AG04450 (cell line): Measurements from ENCODE around the gene MT1F. TPM values are rescaled to one million over a fixed set of nuclear protein-coding genes. Genes with fewer than 3 reads are reported as not detected.
"Not testable (repeated sequence)": the region's sequence is repeated elsewhere in the genome, so short reads cannot be mapped to it uniquely, and the experiment has no call there.

Source experiments
- CTCF ChIA-PET: fragments of 300-600, 350-600 bp; formaldehyde crosslinking; extraction: SDS; loops from one replicate; lab custom pipeline; 2022; ENCODE audit warnings: antibody characterized with exemption, inconsistent platforms; lab: Charles Lee
- POLR2A ChIA-PET: fragments of 350-600 bp; formaldehyde crosslinking; extraction: SDS; loops from one replicate; lab custom pipeline; 2021; ENCODE audit warnings: antibody characterized with exemption, inconsistent platforms; lab: Yijun Ruan, JAX
- DNase-seq: peaks from one replicate; pipeline ENCODE4 v3.0.0-alpha.2; 2011; ENCODE audit warnings: low read depth, low spot score
- H3K27ac ChIP-seq: one replicate; pipeline ENCODE4 v1.5.1; 2012; ENCODE audit warnings: low read depth, low read length, control low read depth
- H3K27me3 ChIP-seq: one replicate; pipeline ENCODE4 v1.6.0; 2012; ENCODE audit warnings: low read length; ENCODE audit not compliant: control insufficient read depth, insufficient read depth
- H3K4me3 ChIP-seq: 2 replicates; pipeline ENCODE4 v1.5.1; 2011; ENCODE audit warnings: mild to moderate bottlenecking, low read depth, low read length, control low read depth
- H3K9me3 ChIP-seq: 2 replicates; pipeline ENCODE4 v1.5.1; 2012; ENCODE audit warnings: low read length; ENCODE audit not compliant: control insufficient read depth, insufficient read depth
- polyA plus RNA-seq: library from polyadenylated mRNA; depleted of rRNA; stranded (reverse); fragments of >200 nt; gene quantifications from 2 replicates; pipeline ENCODE4 v1.2.3, GENCODE V29; 2011
- TF ChIP-seq, protein P1 (sequence below): IDR thresholded peaks from 2 replicates; pipeline ENCODE4 v1.5.1; 2011; ENCODE audit warnings: low read depth, low read length, control low read depth, inconsistent platforms

MT1F gene
- polyA plus RNA-seq, 1 experiment = 0.35 TPM

DNA sequence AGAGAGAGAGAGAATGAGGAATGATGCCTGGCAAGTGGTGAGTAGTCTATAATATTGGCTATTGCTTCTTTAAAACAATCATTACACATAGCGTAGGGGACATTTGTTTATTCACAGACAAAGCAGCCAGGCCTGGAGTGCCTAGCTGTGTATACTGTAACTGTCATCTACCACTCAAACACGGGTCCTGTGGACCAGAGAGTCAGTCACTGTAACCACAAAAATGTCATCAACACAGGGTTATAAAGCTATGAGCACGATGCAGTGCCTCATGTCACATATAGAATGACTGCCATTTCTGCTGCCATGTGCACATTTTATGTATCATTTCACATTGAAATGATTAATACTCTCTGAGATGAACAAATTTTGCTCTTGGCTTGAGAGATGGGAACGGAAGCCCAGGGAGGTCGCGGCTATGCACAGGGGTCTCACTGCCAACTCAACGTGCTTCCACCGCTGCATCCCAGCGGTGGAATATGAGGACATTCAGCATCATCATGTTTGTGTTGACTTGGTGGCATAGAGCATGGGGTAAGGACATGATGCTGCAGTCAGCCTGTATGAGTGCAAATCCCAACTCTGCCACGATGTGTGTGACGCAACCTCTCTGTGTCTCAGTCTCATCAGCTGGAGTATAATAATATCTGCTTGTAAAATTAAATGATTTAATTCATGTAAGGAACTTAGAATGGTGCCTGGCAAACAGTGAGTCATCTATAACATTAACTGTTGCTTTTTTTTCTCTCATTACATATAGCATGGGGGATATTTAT, 15.2 kb downstream of the MT1F start:
- H3K9me3 ChIP-seq = no peaks in the 10 kb centered on the region; the same call in 1 of the 2 replicates
- TF ChIP-seq, protein P1, sequence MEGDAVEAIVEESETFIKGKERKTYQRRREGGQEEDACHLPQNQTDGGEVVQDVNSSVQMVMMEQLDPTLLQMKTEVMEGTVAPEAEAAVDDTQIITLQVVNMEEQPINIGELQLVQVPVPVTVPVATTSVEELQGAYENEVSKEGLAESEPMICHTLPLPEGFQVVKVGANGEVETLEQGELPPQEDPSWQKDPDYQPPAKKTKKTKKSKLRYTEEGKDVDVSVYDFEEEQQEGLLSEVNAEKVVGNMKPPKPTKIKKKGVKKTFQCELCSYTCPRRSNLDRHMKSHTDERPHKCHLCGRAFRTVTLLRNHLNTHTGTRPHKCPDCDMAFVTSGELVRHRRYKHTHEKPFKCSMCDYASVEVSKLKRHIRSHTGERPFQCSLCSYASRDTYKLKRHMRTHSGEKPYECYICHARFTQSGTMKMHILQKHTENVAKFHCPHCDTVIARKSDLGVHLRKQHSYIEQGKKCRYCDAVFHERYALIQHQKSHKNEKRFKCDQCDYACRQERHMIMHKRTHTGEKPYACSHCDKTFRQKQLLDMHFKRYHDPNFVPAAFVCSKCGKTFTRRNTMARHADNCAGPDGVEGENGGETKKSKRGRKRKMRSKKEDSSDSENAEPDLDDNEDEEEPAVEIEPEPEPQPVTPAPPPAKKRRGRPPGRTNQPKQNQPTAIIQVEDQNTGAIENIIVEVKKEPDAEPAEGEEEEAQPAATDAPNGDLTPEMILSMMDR = no peak
- no peak for DNase-seq
- peaks cover 51% of the 10 kb centered on the region for H3K27me3 ChIP-seq
- H3K27ac ChIP-seq = no peak overlapping the region
- H3K4me3 ChIP-seq = no peak overlapping the region
- POLR2A ChIA-PET = interaction anchor here (0.8 to 1.5 kb wide), 4 partner anchors 10 to 66 kb away, joined by 3 to 6 read pairs (median 5); partner anchors contain the start of genes MT1E and MT1X
- CTCF ChIA-PET = interaction anchor here (1.2 to 2.9 kb wide), 4 partner anchors 10 to 117 kb away, joined by 4 to 19 read pairs (median 4); partner anchors contain the start of gene MT1X

DNA sequence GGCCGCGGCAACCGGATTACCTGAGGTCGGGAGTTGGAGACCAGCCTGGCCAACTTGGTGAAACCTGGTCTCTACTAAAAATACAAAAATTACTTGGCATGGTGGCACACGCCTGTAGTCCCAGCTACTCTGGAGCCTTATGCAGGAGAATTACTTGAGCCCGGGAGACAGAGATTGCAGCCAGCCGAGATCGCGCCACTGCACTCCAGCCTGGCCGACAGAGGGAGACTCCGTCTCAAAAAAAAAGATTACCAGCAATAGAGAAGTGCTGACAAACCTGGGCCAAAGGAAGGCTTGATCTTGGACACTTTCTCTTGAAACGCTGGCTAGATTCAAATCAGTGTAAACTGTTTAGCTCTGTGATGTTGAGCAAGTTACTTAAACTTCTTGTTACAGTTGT, 16.2 kb downstream of the MT1F start:
- Histone ChIP-seq H3K27me3 (peaks cover 42% of the 10 kb centered on the region), H3K9me3 (no peaks in the 10 kb centered on the region), H3K4me3 (no peak overlapping the region), H3K27ac (no peak overlapping the region)
- no peak for DNase-seq
- TF ChIP-seq, protein P1 = peak; percentile 58
- CTCF ChIA-PET = interaction anchor here (0.5 to 2.9 kb wide), 8 partner anchors 9 to 129 kb away, joined by 4 to 19 read pairs (median 4); partner anchors contain the start of gene MT1X
- POLR2A ChIA-PET = interaction anchor here (0.6 to 0.8 kb wide), 2 partner anchors 48 to 209 kb away, joined by 3 read pairs; partner anchors contain the start of gene MT1E

DNA sequence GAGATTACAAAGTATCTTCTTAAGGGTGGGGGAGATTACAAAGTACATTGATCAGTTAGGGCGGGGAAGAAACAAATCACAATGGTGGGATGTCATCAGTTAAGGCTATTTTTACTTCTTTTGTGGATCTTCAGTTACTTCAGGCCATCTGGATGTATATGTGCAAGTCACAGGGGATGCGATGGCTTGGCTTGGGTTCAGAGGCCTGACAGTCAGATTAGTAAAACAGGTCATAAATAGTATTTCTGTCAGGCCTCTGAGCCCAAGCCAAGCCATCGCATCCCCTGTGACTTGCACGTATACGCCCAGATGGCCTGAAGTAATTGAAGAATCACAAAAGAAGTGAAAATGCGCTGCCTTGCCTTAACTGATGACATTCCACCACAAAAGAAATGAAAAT, 16.8 kb downstream of the MT1F start:
- POLR2A ChIA-PET = interaction anchor here (0.6 kb wide), 1 partner anchor 210 kb away, joined by 3 read pairs; no protein-coding TSS in a partner anchor
- CTCF ChIA-PET = interaction anchor here (0.7 to 1.5 kb wide), 3 partner anchors 8 to 29 kb away, joined by 4 read pairs; partner anchors contain the start of gene MT1X
- H3K9me3 ChIP-seq, H3K27ac ChIP-seq, H3K4me3 ChIP-seq, DNase-seq: not testable (repeated sequence)
- H3K27me3 ChIP-seq = peaks cover 35% of the 10 kb centered on the region

DNA sequence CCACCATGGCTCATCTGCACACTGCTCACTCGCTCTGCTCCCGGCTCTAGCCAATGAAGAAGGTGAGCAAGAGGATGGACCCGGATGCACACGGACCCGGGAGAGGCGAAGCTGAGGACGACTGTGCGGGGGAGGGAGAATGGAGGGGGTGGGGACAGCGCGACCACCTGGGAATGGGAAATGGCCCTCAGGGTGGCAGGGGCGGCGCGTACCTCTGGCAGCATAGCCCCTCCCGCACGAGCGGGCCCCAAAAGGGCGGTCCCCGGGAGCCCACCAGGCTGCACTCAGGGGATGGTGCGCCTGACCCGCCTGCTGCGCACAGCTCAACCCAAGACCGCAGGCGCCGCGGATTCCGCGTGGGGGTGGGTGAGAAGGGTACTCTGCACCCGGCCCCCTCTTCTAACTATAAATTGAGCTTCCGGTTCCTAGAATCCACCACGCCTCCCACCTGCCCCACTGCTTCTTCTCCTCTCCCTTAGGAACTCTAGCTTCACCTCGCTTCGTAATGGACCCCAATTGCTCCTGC, 18.0 kb downstream of the MT1F start:
- Histone ChIP-seq H3K4me3 (no peak overlapping the region), H3K9me3 (no peaks in the 10 kb centered on the region), H3K27ac (no peak overlapping the region), H3K27me3 (peaks cover 23% of the 10 kb centered on the region)
- TF ChIP-seq, protein P1 = no peak
- ChIA-PET POLR2A (interaction anchor here (0.6 kb wide), 1 partner anchor 142 kb away, joined by 7 read pairs; no protein-coding TSS in a partner anchor), CTCF (interaction anchor here (0.6 kb wide), 1 partner anchor 98 kb away, joined by 3 read pairs; no protein-coding TSS in a partner anchor)
- no peak for DNase-seq

DNA sequence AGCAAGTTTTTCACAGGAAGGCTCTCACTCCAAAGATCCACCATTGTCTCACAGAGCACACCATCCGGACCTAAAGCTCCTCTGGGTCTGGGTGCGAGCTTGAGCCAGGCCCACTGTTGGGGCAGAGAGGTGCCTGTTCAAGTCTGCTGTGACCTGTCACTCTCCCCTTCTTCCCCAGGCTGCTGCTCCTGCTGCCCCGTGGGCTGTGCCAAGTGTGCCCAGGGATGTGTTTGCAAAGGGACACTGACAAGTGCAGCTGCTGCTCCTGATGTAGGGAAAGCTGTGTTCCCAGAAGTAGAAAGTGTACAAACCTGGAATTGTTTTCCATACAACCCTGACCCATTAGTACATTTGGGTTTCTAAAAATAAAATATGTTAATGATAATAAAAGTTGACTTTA, 19.7 kb downstream of the MT1F start:
- Histone ChIP-seq H3K9me3 (no peaks in the 10 kb centered on the region), H3K27me3 (peaks cover 19% of the 10 kb centered on the region), H3K27ac (no peak overlapping the region), H3K4me3 (no peak overlapping the region)
- POLR2A ChIA-PET = interaction anchor here (1.3 kb wide), 1 partner anchor 52 kb away, joined by 3 read pairs; the partner anchor contains the start of gene MT1E
- TF ChIP-seq, protein P1 = no peak
- CTCF ChIA-PET = interaction anchor here (0.6 kb wide), 1 partner anchor 887 kb away, joined by 3 read pairs; no protein-coding TSS in a partner anchor
- no peak for DNase-seq
